Stimulated activated CD8-positive, alpha-beta memory T cell treated with anti-CD3 and anti-CD28 coated beads, Interleukin-4, amount 100 ng/mL, for 1 hour (primary cell): ENCODE measurements around the gene SUPT20H.
"Not testable (repeated sequence)": the region's sequence is repeated elsewhere in the genome, so short reads cannot be mapped to it uniquely, and the experiment has no call there.

Experiments
- DNase-seq, 2 donors: peaks; one replicate each; pipeline ENCODE4 v3.0.0-alpha.2; 2020; ENCODE audit warnings: low read depth in 2 of 2, low spot score in 1 of 2

The SUPT20H gene

GRCh38 chr13:37070145-37070695 lies 10.7 kb upstream of the SUPT20H start:
- no peak for DNase-seq

- no peak for DNase-seq
Measured at GRCh38 chr13:37069597-37070103, 10.2 kb upstream of the SUPT20H start.

GRCh38 chr13:37068962-37069361 lies 9.5 kb upstream of the SUPT20H start:
- DNase-seq, result no peak

- DNase-seq, result no peak
Measured at GRCh38 chr13:37067874-37068273, 8.4 kb upstream of the SUPT20H start.

GRCh38 chr13:37065890-37066526 lies 6.5 kb upstream of the SUPT20H start:
- DNase-seq, result no peak

GRCh38 chr13:37059848-37060192 lies 332 bp upstream of the SUPT20H start:
- no peak for DNase-seq

- not testable (repeated sequence) for DNase-seq
Measured at GRCh38 chr13:37056228-37056627, 3.3 kb downstream of the SUPT20H start.

GRCh38 chr13:37053111-37053510 lies 6.4 kb downstream of the SUPT20H start:
- not testable (repeated sequence) for DNase-seq

- no peak for DNase-seq
Measured at GRCh38 chr13:37049810-37050209, 9.7 kb downstream of the SUPT20H start.

GRCh38 chr13:37047846-37048245 lies 11.6 kb downstream of the SUPT20H start:
- no peak for DNase-seq

GRCh38 chr13:37047032-37047431 lies 12.5 kb downstream of the SUPT20H start:
- no peak for DNase-seq

- DNase-seq, result no peak
Measured at GRCh38 chr13:37046062-37046461, 13.4 kb downstream of the SUPT20H start.

- DNase-seq, result no peak
Measured at GRCh38 chr13:37040789-37041188, 18.7 kb downstream of the SUPT20H start.

- no peak for DNase-seq
Measured at GRCh38 chr13:37039896-37040295, 19.6 kb downstream of the SUPT20H start.

- DNase-seq, result no peak
Measured at GRCh38 chr13:37037241-37037640, 22.2 kb downstream of the SUPT20H start.

GRCh38 chr13:37029617-37030016 lies 29.9 kb downstream of the SUPT20H start:
- no peak for DNase-seq

GRCh38 chr13:37027639-37028038 lies 31.8 kb downstream of the SUPT20H start:
- DNase-seq, result no peak

GRCh38 chr13:37026771-37027170 lies 32.7 kb downstream of the SUPT20H start:
- no peak for DNase-seq

- DNase-seq, result no peak
Measured at GRCh38 chr13:37023871-37024270, 35.6 kb downstream of the SUPT20H start.

GRCh38 chr13:37014609-37015008 lies 44.9 kb downstream of the SUPT20H start:
- DNase-seq, result no peak

GRCh38 chr13:37011788-37012187 lies 47.7 kb downstream of the SUPT20H start:
- DNase-seq, result no peak

- no peak for DNase-seq
Measured at GRCh38 chr13:37011002-37011401, 48.5 kb downstream of the SUPT20H start.

GRCh38 chr13:37010424-37010823 lies 49.1 kb downstream of the SUPT20H start:
- DNase-seq, result no peak
